PC-9 (cell line): Measurements from ENCODE around the gene EMP1.

Experiments
- CTCF ChIP-seq: fragments of 200-600 bp; sonication (generic); conservative IDR thresholded peaks from 2 replicates; pipeline ENCODE4 v1.6.1; 2017; ENCODE audit warnings: mixed run types, antibody characterized with exemption, mild to moderate bottlenecking, moderate library complexity
- EZH2 ChIP-seq: fragments of 200-600 bp; sonication (generic); IDR thresholded peaks from 2 replicates; pipeline ENCODE4 v1.8.0; 2017; ENCODE audit warnings: antibody characterized with exemption, low read depth

- TF ChIP-seq EZH2 = no peak
- TF ChIP-seq CTCF = no peak
These were observed 55.0 kb downstream of the EMP1 start for GRCh38 chr12:13251521-13251920.
